ENCODE data around the gene HLF.

Gene HLF

GRCh38 chr17:55258578-55259135, 6.1 kb upstream of the HLF start:
- no peak for DNase-seq

- no peak for DNase-seq
Measured at GRCh38 chr17:55259684-55260111, 5.1 kb upstream of the HLF start.

GRCh38 chr17:55261311-55261710, 3.4 kb upstream of the HLF start:
- DNase-seq: no peak

- peak; percentile 6 for DNase-seq
Measured at GRCh38 chr17:55263569-55264277, 1.0 kb upstream of the HLF start.

- DNase-seq: no peak
Measured at GRCh38 chr17:55264278-55264644, 499 bp upstream of the HLF start.

- no peak for DNase-seq
Measured at GRCh38 chr17:55265311-55266021, 706 bp downstream of the HLF start.

GRCh38 chr17:55266051-55266957, 1.5 kb downstream of the HLF start:
- no peak for DNase-seq

- no peak for DNase-seq
Measured at GRCh38 chr17:55266958-55267688, 2.4 kb downstream of the HLF start.

- no peak for DNase-seq
Measured at GRCh38 chr17:55267777-55268648, 3.3 kb downstream of the HLF start.

GRCh38 chr17:55268649-55269480, 4.1 kb downstream of the HLF start:
- no peak for DNase-seq

GRCh38 chr17:55269894-55270293, 5.1 kb downstream of the HLF start:
- DNase-seq: no peak

- DNase-seq: no peak
Measured at GRCh38 chr17:55271223-55271571, 6.4 kb downstream of the HLF start.

- DNase-seq: no peak
Measured at GRCh38 chr17:55271958-55272710, 7.4 kb downstream of the HLF start.

- no peak for DNase-seq
Measured at GRCh38 chr17:55272711-55273578, 8.2 kb downstream of the HLF start.

- no peak for DNase-seq
Measured at GRCh38 chr17:55273579-55274354, 9.0 kb downstream of the HLF start.

GRCh38 chr17:55274355-55275255, 9.8 kb downstream of the HLF start:
- DNase-seq: no peak

Measured in activated CD4-positive, alpha-beta T cell treated with anti-CD3 and anti-CD28 coated beads, Interleukin-10, Interleukin-2, amounts not matched to agents 100 ng/mL and 50 ng/mL, durations not matched to agents 16 hours and 8 hours (primary cell).